ENCODE results near the gene F2R.

Gene F2R

DNA sequence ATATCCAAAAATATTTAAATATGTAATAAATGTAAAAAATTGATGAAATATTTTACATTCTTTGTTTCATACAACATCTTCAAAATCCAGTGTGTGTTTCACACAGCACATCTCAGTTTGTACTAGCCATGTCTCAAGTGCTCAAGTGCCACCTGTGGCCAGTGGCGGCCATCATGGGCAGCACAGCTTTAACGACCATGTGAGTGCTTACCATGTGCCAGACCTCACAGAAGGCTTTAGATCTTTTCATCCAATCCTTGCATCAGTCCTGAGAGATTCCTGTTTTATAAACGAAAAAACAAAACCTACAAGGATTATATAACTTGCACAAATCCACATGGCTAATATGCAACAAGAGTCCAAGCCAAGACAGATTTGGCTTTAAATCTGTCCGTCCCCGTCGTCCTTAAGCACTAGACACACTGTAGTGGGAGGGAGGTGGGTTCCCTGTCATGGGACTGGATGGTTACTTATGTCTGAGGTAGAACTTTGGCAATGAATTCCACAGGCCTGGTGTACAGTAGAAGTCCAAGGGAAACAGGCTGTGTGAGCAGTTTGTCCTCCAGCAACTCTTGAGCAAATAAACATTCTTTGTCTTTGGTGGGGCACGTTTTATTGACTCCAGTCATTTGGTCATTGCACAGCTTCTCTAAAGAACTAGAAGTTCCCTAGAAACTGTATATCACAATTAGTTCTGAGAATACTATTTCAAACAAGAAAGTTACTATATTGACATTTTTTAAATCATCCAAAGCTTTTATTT is 25.0 kb upstream of the F2R start:
- DNase-seq (ENCODE audit: low spot score), result no peak
- TF ChIP-seq, protein P1, sequence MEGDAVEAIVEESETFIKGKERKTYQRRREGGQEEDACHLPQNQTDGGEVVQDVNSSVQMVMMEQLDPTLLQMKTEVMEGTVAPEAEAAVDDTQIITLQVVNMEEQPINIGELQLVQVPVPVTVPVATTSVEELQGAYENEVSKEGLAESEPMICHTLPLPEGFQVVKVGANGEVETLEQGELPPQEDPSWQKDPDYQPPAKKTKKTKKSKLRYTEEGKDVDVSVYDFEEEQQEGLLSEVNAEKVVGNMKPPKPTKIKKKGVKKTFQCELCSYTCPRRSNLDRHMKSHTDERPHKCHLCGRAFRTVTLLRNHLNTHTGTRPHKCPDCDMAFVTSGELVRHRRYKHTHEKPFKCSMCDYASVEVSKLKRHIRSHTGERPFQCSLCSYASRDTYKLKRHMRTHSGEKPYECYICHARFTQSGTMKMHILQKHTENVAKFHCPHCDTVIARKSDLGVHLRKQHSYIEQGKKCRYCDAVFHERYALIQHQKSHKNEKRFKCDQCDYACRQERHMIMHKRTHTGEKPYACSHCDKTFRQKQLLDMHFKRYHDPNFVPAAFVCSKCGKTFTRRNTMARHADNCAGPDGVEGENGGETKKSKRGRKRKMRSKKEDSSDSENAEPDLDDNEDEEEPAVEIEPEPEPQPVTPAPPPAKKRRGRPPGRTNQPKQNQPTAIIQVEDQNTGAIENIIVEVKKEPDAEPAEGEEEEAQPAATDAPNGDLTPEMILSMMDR (IDR thresholded peaks at IDR 0.05; ENCODE audit: extremely low read depth, missing control alignments), result no peak

DNA sequence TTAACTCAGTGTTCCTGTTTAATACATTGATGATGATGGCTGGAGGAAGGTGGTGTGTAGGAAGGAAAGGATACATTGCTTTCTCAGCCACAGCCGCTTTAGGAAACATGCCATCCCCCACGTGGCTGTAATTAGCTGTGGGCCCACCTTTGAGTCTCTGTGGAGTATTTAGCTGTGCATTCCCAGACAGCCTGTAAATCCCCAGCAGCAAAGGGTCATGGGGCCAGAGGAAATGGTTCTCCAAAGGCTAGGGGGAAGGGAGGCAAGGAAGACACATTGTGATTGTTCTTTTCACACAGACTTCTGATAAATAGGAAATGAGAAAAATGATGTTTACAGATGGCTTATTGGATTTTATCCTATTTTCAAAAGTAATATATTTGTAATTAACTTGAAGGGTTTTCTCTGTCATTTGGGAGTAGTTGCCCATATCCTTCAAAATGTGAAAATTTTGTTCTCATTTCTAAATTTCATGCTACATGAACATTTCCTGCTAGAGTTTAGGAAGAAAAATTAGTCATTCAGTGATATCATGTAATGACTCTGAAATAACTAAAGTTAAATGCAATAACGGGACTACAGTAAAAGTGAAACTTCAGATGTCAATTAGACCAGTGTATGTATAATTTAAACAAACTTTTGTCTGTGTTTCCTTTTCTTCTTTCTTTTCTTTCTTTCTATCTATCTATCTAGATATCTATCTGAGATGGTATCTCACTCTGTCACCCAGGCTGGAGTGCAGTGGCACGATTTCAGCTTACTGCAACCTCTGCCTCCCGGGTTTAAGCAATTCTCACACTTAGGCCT is 24.3 kb upstream of the F2R start:
- TF ChIP-seq, protein P1 (IDR thresholded peaks at IDR 0.05; ENCODE audit: extremely low read depth, missing control alignments), result no peak
- DNase-seq (ENCODE audit: low spot score), result peak; percentile 14

DNA sequence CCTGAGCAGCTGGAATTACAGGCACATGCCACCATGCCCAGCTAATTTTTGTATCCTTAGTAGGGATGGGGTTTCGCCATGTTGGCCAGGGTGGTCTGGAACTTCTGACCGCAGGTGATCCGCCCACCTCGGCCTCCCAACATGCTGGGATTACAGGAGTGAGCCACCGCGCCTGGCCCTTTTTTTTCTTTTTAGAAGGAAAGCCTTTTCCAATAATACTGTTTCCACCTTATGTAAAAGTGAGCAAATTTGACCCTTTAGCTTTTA is 23.7 kb upstream of the F2R start:
- TF ChIP-seq, protein P1 (IDR thresholded peaks at IDR 0.05; ENCODE audit: extremely low read depth, missing control alignments), result no peak
- DNase-seq (ENCODE audit: low spot score), result no peak

DNA sequence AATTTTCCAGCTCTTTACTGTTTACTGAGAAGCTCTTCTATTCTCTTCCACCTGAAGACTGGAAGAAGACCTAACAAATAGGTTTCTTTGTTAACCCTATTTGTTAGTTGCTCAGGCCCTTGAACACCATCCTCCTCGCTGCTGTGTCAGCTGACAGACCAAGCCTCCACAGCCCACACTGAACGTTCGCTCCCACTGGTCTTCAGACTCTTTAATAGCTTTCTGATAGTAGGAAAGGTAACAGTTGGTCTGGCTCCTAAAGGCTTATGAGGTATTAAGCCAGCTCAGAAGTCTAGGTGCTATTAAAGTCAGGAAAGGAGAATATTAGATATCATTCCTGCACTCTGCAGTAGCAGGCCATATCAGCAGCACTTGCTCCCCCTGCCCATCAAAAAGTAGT is 23.3 kb upstream of the F2R start:
- no peak for DNase-seq (ENCODE audit: low spot score)

DNA sequence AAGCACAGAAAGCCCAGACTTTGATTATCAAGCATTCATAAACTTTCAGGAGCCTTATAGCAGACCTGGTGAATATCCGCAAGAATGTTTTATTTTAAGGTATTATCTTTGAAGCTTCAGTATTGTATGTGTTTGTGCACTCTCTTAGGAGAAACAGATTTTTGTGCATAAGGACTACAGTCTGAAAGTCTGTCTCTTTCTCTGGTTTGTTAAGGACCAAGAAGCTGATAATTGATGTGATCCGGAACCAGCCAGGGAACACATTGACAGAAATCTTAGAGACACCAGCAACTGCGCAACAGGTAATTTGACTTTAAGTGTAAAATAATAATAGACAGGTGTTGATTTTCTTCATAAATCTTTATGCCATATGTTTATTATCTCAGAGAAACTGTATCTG is 22.8 kb upstream of the F2R start:
- DNase-seq (ENCODE audit: low spot score), result no peak
- TF ChIP-seq, protein P1 (IDR thresholded peaks at IDR 0.05; ENCODE audit: extremely low read depth, missing control alignments), result no peak

More for the DNA sequence above, 23.3 kb upstream of the F2R start:
- TF ChIP-seq, protein P1 (IDR thresholded peaks at IDR 0.05; ENCODE audit: extremely low read depth, missing control alignments), result no peak

DNA sequence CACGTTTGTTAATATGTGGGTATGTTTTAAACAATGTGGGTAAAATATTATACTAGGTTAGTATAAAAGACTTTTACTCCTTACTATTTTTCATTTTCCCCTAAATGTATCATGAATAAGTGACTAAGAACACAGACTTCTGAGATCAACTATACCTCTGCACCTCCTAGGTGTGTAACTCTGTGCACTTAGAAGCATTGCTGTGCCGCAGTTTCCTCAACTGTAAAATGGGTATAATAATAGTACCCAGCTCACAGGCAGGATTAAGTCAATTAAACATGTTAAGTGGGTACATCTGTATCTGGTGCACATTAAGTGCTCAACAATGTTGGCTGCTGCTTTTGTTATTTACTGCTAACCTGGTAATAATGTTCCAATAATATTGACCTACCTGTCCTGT is 21.6 kb upstream of the F2R start:
- no peak for DNase-seq (ENCODE audit: low spot score)
- TF ChIP-seq, protein P1 (IDR thresholded peaks at IDR 0.05; ENCODE audit: extremely low read depth, missing control alignments), result no peak

DNA sequence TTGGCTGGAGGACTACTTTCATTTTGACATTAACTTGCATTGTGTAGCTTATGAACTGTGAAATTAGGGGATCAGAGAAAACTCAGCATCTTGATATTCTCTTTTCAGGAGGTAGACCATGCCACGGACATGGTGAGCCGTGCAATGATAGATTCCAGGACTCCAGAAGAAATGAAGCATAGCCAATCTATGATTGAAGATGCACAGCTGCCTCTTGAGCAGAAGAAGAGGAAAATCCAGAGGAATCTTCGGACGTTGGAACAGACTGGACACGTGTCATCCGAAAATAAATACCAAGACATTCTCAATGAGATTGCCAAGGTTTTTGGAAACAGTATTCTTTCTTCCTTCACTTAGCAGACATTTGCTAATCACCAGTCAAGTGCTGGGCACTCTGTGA is 20.6 kb upstream of the F2R start:
- no peak for DNase-seq (ENCODE audit: low spot score)
- TF ChIP-seq, protein P1 (IDR thresholded peaks at IDR 0.05; ENCODE audit: extremely low read depth, missing control alignments), result no peak
